ENCODE measurements around the gene NRXN3.

NRXN3 gene

GRCh38 chr14:78967111-78967809 lies 797.1 kb downstream of the NRXN3 start:
- in situ Hi-C loops (cut with MboI; ENCODE audit: low pct_unique_long_range_greater_than_20kb, low sequenced_read_pairs, unreplicated experiment): no loop called here

GRCh38 chr14:78968265-78968664 lies 798.1 kb downstream of the NRXN3 start:
- TF ChIP-seq CTCF (IDR thresholded peaks at IDR 0.05; ENCODE audit: extremely low read depth, insufficient read depth, missing control alignments): no peak
- DNase-seq (ENCODE audit: low spot score): no peak
- in situ Hi-C loops (cut with MboI; ENCODE audit: low pct_unique_long_range_greater_than_20kb, low sequenced_read_pairs, unreplicated experiment): no loop called here

More at GRCh38 chr14:78967111-78967809, 797.1 kb downstream of the NRXN3 start:
- no peak for TF ChIP-seq CTCF (IDR thresholded peaks at IDR 0.05; ENCODE audit: extremely low read depth, insufficient read depth, missing control alignments)
- DNase-seq (ENCODE audit: low spot score): no peak

GRCh38 chr14:78970677-78971076 lies 800.5 kb downstream of the NRXN3 start:
- in situ Hi-C loops (cut with MboI; ENCODE audit: low pct_unique_long_range_greater_than_20kb, low sequenced_read_pairs, unreplicated experiment): no loop called here
- TF ChIP-seq CTCF (IDR thresholded peaks at IDR 0.05; ENCODE audit: extremely low read depth, insufficient read depth, missing control alignments): no peak
- no peak for DNase-seq (ENCODE audit: low spot score)

GRCh38 chr14:78972440-78972839 lies 802.3 kb downstream of the NRXN3 start:
- in situ Hi-C loops (cut with MboI; ENCODE audit: low pct_unique_long_range_greater_than_20kb, low sequenced_read_pairs, unreplicated experiment): no loop called here
- TF ChIP-seq CTCF (IDR thresholded peaks at IDR 0.05; ENCODE audit: extremely low read depth, insufficient read depth, missing control alignments): no peak

GRCh38 chr14:78974691-78975090 lies 804.5 kb downstream of the NRXN3 start:
- in situ Hi-C loops (cut with MboI; ENCODE audit: low pct_unique_long_range_greater_than_20kb, low sequenced_read_pairs, unreplicated experiment): no loop called here
- DNase-seq (ENCODE audit: low spot score): no peak
- no peak for TF ChIP-seq CTCF (IDR thresholded peaks at IDR 0.05; ENCODE audit: extremely low read depth, insufficient read depth, missing control alignments)

More at GRCh38 chr14:78972440-78972839, 802.3 kb downstream of the NRXN3 start:
- no peak for DNase-seq (ENCODE audit: low spot score)

GRCh38 chr14:78975734-78976133 lies 805.6 kb downstream of the NRXN3 start:
- no peak for DNase-seq (ENCODE audit: low spot score)
- TF ChIP-seq CTCF (IDR thresholded peaks at IDR 0.05; ENCODE audit: extremely low read depth, insufficient read depth, missing control alignments): no peak
- in situ Hi-C loops (cut with MboI; ENCODE audit: low pct_unique_long_range_greater_than_20kb, low sequenced_read_pairs, unreplicated experiment): no loop called here
